ENCODE data around the gene TEX264. TPM values are rescaled to one million over a fixed set of nuclear protein-coding genes. Genes with fewer than 3 reads are reported as not detected.

TEX264 gene
- total RNA-seq, 4 donors from 2014 or later: 48.0 to 73.8 (median 65.4) TPM

GRCh38 chr3:51702156-51702555 is 31.1 kb downstream of the TEX264 start:
- intact Hi-C loops (cut with DNase I): no loop called here
- H3K27me3 ChIP-seq: no peaks in the 10 kb centered on the region
- TF ChIP-seq EP300 (IDR thresholded peaks at IDR 0.05) (no peak), POLR2A (IDR thresholded peaks at IDR 0.05; ENCODE audit: low read depth) (no peak), POLR2AphosphoS5 (IDR thresholded peaks at IDR 0.05) (no peak)
- TF ChIP-seq, protein P1, sequence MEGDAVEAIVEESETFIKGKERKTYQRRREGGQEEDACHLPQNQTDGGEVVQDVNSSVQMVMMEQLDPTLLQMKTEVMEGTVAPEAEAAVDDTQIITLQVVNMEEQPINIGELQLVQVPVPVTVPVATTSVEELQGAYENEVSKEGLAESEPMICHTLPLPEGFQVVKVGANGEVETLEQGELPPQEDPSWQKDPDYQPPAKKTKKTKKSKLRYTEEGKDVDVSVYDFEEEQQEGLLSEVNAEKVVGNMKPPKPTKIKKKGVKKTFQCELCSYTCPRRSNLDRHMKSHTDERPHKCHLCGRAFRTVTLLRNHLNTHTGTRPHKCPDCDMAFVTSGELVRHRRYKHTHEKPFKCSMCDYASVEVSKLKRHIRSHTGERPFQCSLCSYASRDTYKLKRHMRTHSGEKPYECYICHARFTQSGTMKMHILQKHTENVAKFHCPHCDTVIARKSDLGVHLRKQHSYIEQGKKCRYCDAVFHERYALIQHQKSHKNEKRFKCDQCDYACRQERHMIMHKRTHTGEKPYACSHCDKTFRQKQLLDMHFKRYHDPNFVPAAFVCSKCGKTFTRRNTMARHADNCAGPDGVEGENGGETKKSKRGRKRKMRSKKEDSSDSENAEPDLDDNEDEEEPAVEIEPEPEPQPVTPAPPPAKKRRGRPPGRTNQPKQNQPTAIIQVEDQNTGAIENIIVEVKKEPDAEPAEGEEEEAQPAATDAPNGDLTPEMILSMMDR (IDR thresholded peaks at IDR 0.05): no peak
- no peak overlapping the region for H3K4me3 ChIP-seq
- H3K4me1 ChIP-seq: peaks cover 0 to 10% (median 8%) of the 10 kb centered on the region in 4 donors
- peaks cover 26 to 88% (median 77%) of the 10 kb centered on the region in 4 donors for H3K36me3 ChIP-seq
- 100% methylated on average over 1 of the region's 2 CpGs for WGBS
- no peaks in the 10 kb centered on the region for H3K9me3 ChIP-seq
- no peak for DNase-seq (ENCODE audit: extremely low spot score)
- no peak overlapping the region for H3K27ac ChIP-seq (replicated peaks in 1 of 4)

DNA sequence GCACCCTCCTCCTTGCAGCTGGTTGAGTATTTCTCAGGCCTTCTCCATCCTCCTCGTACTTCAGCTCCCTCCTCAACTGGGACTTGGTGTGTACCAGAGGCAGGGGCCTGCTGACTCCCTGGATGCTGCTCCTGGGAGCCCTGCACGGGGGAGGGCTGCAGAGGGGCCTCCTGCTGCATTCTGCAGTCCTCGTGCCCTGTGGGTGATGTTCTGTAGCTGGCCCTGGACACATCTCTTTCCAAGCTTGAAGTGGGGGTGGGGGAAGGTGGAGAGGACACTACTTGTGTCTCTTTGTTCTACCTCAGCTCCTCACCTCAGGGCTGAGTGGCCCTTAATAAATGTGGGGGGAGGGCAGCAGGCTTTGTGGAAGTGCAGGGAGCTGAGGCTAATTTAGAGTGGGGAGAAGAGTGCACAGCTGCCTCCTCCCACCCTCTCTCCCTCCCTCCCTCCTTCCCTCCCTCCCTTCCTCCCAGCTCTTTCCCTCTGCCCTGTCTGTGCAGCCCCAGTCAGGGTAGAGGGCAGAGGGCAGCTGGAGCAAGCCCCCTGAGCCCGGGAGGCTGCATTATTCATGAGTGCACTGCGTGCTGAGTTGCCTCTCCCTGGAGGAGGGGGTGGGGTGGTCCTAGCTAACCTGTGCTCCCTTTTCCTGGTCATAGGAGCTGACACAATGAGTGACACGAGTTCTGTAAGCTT is 32.2 kb downstream of the TEX264 start:
- no peak for DNase-seq (ENCODE audit: extremely low spot score)
- peaks cover 26 to 77% (median 67%) of the 10 kb centered on the region in 4 donors for H3K36me3 ChIP-seq

DNA sequence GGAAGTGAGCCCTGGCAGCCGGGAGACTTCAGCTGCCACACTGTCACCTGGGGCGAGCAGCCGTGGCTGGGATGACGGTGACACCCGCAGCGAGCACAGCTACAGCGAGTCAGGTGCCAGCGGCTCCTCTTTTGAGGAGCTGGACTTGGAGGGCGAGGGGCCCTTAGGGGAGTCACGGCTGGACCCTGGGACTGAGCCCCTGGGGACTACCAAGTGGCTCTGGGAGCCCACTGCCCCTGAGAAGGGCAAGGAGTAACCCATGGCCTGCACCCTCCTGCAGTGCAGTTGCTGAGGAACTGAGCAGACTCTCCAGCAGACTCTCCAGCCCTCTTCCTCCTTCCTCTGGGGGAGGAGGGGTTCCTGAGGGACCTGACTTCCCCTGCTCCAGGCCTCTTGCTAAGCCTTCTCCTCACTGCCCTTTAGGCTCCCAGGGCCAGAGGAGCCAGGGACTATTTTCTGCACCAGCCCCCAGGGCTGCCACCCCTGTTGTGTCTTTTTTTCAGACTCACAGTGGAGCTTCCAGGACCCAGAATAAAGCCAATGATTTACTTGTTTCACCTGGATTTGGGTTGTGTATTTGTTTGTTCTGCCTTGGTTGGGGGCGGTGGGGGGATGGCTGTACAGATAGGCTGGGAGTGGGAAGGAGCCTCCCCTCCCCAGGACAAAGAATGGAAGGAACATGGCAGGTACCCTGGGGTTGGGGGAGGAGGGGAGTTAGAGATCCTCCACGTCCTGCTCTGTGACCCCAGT is 32.9 kb downstream of the TEX264 start:
- TF ChIP-seq, protein P1 (IDR thresholded peaks at IDR 0.05): no peak
- TF ChIP-seq POLR2A (IDR thresholded peaks at IDR 0.05; ENCODE audit: low read depth) (no peak), POLR2AphosphoS5 (IDR thresholded peaks at IDR 0.05) (no peak), EP300 (IDR thresholded peaks at IDR 0.05) (no peak)
- Histone ChIP-seq H3K27ac (replicated peaks in 1 of 4) (no peak overlapping the region), H3K27me3 (no peaks in the 10 kb centered on the region), H3K4me3 (no peak overlapping the region), H3K4me1 (peaks cover 0 to 15% (median 12%) of the 10 kb centered on the region in 4 donors), H3K36me3 (peaks cover 25 to 70% (median 62%) of the 10 kb centered on the region in 4 donors), H3K9me3 (no peaks in the 10 kb centered on the region)
- WGBS: 61% methylated on average over 7 of the region's 12 CpGs
- DNase-seq (ENCODE audit: extremely low spot score): no peak
- intact Hi-C loops (cut with DNase I): no loop called here

More for the DNA sequence above, 32.2 kb downstream of the TEX264 start:
- Histone ChIP-seq H3K4me1 (peaks cover 0 to 15% (median 12%) of the 10 kb centered on the region in 4 donors), H3K9me3 (no peaks in the 10 kb centered on the region), H3K27me3 (no peaks in the 10 kb centered on the region), H3K27ac (replicated peaks in 1 of 4) (no peak overlapping the region), H3K4me3 (no peak overlapping the region)
- TF ChIP-seq, protein P1 (IDR thresholded peaks at IDR 0.05): no peak
- TF ChIP-seq EP300 (IDR thresholded peaks at IDR 0.05) (no peak), POLR2AphosphoS5 (IDR thresholded peaks at IDR 0.05) (no peak), POLR2A (IDR thresholded peaks at IDR 0.05; ENCODE audit: low read depth) (no peak)
- 54% methylated on average over 4 of the region's 6 CpGs for WGBS
- intact Hi-C loops (cut with DNase I): no loop called here

- peaks cover 0 to 15% (median 12%) of the 10 kb centered on the region in 4 donors for H3K4me1 ChIP-seq
- no peak overlapping the region for H3K27ac ChIP-seq (replicated peaks in 1 of 4)
- no peaks in the 10 kb centered on the region for H3K9me3 ChIP-seq
- no peaks in the 10 kb centered on the region for H3K27me3 ChIP-seq
- DNase-seq (ENCODE audit: extremely low spot score): no peak
- no peak overlapping the region for H3K4me3 ChIP-seq
- TF ChIP-seq, protein P1 (IDR thresholded peaks at IDR 0.05): no peak
- TF ChIP-seq POLR2A (IDR thresholded peaks at IDR 0.05; ENCODE audit: low read depth) (no peak), POLR2AphosphoS5 (IDR thresholded peaks at IDR 0.05) (no peak), EP300 (IDR thresholded peaks at IDR 0.05) (no peak)
- intact Hi-C loops (cut with DNase I): no loop called here
- peaks cover 19 to 64% (median 56%) of the 10 kb centered on the region in 4 donors for H3K36me3 ChIP-seq
- WGBS: 92% methylated on average over 2 of the region's 4 CpGs
Measured at GRCh38 chr3:51704511-51704950, 33.5 kb downstream of the TEX264 start.
